Neural cell (in vitro differentiated cells): ENCODE measurements around the gene GCN1. TPM values are rescaled to one million over a fixed set of nuclear protein-coding genes. Genes with fewer than 3 reads are reported as not detected.

Experiments
- H2AFZ ChIP-seq: fragments of 200-600, 300-800 bp; sonication (generic), shearing (Covaris generic); 2 replicates; pipeline ENCODE4 v1.6.0; 2014; ENCODE audit warnings: low read depth, mild to moderate bottlenecking, antibody characterized with exemption, low read length, moderate library complexity
- H3F3A ChIP-seq: fragments of 200-600 bp; shearing (Covaris generic); 2 replicates; pipeline ENCODE4 v1.6.1; 2016; ENCODE audit warnings: mild to moderate bottlenecking, moderate library complexity, mixed read lengths, antibody characterized with exemption, low read length; ENCODE audit not compliant: insufficient read depth, poor library complexity, severe bottlenecking
- H3K27ac ChIP-seq: fragments of 200-600, 300-800 bp; sonication (generic), shearing (Covaris generic); 2 replicates; pipeline ENCODE4 v1.5.1; 2014; ENCODE audit warnings: mild to moderate bottlenecking, low read length, moderate library complexity
- H3K27me3 ChIP-seq: fragments of 300-800, 200-600 bp; sonication (generic), shearing (Covaris generic); 2 replicates; pipeline ENCODE4 v1.6.0; 2014; ENCODE audit warnings: mild to moderate bottlenecking, low read depth, low read length, moderate library complexity; ENCODE audit not compliant: insufficient read depth
- H3K36me3 ChIP-seq: fragments of 300-800, 200-600 bp; sonication (generic), shearing (Covaris generic); 2 replicates; pipeline ENCODE4 v1.5.1; 2014; ENCODE audit warnings: mild to moderate bottlenecking, antibody characterized with exemption, low read length, moderate library complexity; ENCODE audit not compliant: insufficient read depth
- H3K4me2 ChIP-seq: fragments of 300-800, 200-600 bp; sonication (generic), shearing (Covaris generic); 2 replicates; pipeline ENCODE4 v1.6.0; 2014; ENCODE audit warnings: mild to moderate bottlenecking, low read length
- H3K4me3 ChIP-seq: fragments of 300-800, 200-600 bp; sonication (generic), shearing (Covaris generic); 2 replicates; pipeline ENCODE4 v1.5.1; 2014; ENCODE audit warnings: mild to moderate bottlenecking, low read length, moderate library complexity
- H3K79me2 ChIP-seq: fragments of 200-600 bp; shearing (Covaris generic); replicated peaks from 2 replicates; pipeline ENCODE4 v1.6.0; 2014; ENCODE audit warnings: mild to moderate bottlenecking, low read length, moderate library complexity; ENCODE audit not compliant: insufficient read depth
- H3K9ac ChIP-seq: fragments of 300-800, 200-600 bp; sonication (generic), shearing (Covaris generic); 2 replicates; pipeline ENCODE4 v1.6.1; 2016; ENCODE audit warnings: mild to moderate bottlenecking, low read length, mixed read lengths
- H3K9me2 ChIP-seq: fragments of 200-600 bp; shearing (Covaris generic); 2 replicates; pipeline ENCODE4 v1.6.1; 2016; ENCODE audit warnings: mild to moderate bottlenecking, low read length, mixed read lengths; ENCODE audit not compliant: insufficient read depth
- H3K9me3 ChIP-seq: fragments of 200-600, 300-800 bp; sonication (generic), shearing (Covaris generic); 2 replicates; pipeline ENCODE4 v1.6.1; 2016; ENCODE audit warnings: mild to moderate bottlenecking, mixed run types, low read length, moderate library complexity, mixed read lengths
- H4K20me1 ChIP-seq: fragments of 200-600 bp; shearing (Covaris generic); 2 replicates; pipeline ENCODE4 v1.6.1; 2016; ENCODE audit warnings: mild to moderate bottlenecking, mixed run types; ENCODE audit not compliant: insufficient read depth
- CTCF ChIP-seq: fragments of 450-650 bp; IDR thresholded peaks from 2 replicates; pipeline ENCODE4 v1.5.1; 2014; ENCODE audit warnings: antibody characterized with exemption, mild to moderate bottlenecking, moderate library complexity; ENCODE audit not compliant: poor library complexity, severe bottlenecking
- EP300 ChIP-seq: fragments of 450-650 bp; conservative IDR thresholded peaks from 2 replicates; pipeline ENCODE4 v1.6.1; 2014; ENCODE audit warnings: antibody characterized with exemption, mild to moderate bottlenecking, moderate library complexity; ENCODE audit not compliant: poor library complexity, severe bottlenecking
- EZH2 ChIP-seq: fragments of 200-600, 300-800 bp; shearing (Covaris generic), sonication (generic); IDR thresholded peaks from 2 replicates; pipeline ENCODE4 v1.6.1; 2014; ENCODE audit warnings: antibody characterized with exemption, low read length, borderline replicate concordance, mild to moderate bottlenecking; ENCODE audit not compliant: insufficient read depth, poor library complexity, severe bottlenecking
- MXI1 ChIP-seq: fragments of 450-650 bp; conservative IDR thresholded peaks from 2 replicates; pipeline ENCODE4 v1.6.1; 2014; ENCODE audit warnings: antibody characterized with exemption, mild to moderate bottlenecking; ENCODE audit not compliant: poor library complexity, severe bottlenecking
- POLR2AphosphoS5 ChIP-seq: IDR thresholded peaks from 2 replicates; pipeline ENCODE4 v1.6.1; 2012
- RAD21 ChIP-seq: fragments of 450-650 bp; conservative IDR thresholded peaks from 2 replicates; pipeline ENCODE4 v1.6.1; 2014; ENCODE audit warnings: antibody characterized with exemption, mild to moderate bottlenecking, moderate library complexity
- REST ChIP-seq: IDR thresholded peaks from 2 replicates; pipeline ENCODE4 v1.6.1; 2012; ENCODE audit warnings: borderline replicate concordance
- SMC3 ChIP-seq: fragments of 450-650 bp; conservative IDR thresholded peaks from 2 replicates; pipeline ENCODE4 v1.6.1; 2014; ENCODE audit warnings: antibody characterized with exemption, mild to moderate bottlenecking, moderate library complexity; ENCODE audit not compliant: poor library complexity
- TAF1 ChIP-seq: IDR thresholded peaks from 2 replicates; pipeline ENCODE4 v1.6.1; 2012; ENCODE audit warnings: low read depth
- polyA plus RNA-seq: library from polyadenylated mRNA; depleted of rRNA; stranded (reverse); fragments of >200 nt; gene quantifications from 2 replicates; pipeline ENCODE4 v1.2.3, GENCODE V29; 2014

GCN1 gene
- polyA plus RNA-seq, 1 donor from 2014 or later: 21.5 TPM

DNA sequence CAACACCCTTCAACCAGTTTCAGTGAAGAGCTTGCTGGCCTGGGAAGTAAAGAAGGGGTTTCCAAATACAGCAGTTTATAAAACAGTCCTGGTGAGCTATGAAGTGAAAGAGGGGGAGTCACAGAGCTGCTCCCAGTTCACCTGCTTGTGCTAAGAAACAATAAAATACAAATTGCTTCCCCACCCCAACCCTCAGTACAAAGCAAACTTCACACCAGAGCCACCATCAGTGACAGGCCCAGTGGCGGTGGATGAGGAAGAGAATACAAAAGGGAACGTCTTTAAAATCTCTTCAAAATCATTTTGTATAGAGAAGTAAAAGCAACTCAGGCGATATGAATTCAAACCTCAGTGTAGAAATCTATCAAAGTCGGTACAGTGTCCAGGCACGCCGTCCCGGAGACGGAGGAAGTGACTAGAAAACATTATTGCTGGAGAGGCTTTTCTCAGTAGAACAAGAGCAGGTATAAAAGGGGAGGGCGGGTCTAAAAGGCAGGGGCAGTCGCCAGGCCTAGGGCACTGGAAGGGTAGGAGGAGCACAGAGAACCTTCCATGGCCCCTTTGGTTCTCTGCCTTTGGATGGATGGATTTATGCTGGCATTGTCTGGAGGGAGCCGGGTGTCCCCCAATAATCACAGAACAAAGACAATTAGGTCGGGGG is 16.9 kb upstream of the GCN1 start:
- Histone ChIP-seq H3K79me2 (no peaks in the 10 kb centered on the region), H3K27ac (no peak overlapping the region), H4K20me1 (no peaks in the 10 kb centered on the region), H3K4me3 (no peak overlapping the region), H3K4me2 (no peak overlapping the region), H3K9me3 (no peaks in the 10 kb centered on the region), H3K27me3 (no peaks in the 10 kb centered on the region), H3K9me2 (no peaks in the 10 kb centered on the region), H3K36me3 (peaks cover 2% of the 10 kb centered on the region), H2AFZ (no peak overlapping the region), H3F3A (no peaks in the 10 kb centered on the region), H3K9ac (no peak overlapping the region)
- TF ChIP-seq TAF1: no peak
- no peak for TF ChIP-seq EZH2
- TF ChIP-seq CTCF: no peak
- no peak for TF ChIP-seq POLR2AphosphoS5
- TF ChIP-seq SMC3: no peak
- no peak for TF ChIP-seq REST
- no peak for TF ChIP-seq RAD21
- no peak for TF ChIP-seq MXI1
- no peak for TF ChIP-seq EP300

DNA sequence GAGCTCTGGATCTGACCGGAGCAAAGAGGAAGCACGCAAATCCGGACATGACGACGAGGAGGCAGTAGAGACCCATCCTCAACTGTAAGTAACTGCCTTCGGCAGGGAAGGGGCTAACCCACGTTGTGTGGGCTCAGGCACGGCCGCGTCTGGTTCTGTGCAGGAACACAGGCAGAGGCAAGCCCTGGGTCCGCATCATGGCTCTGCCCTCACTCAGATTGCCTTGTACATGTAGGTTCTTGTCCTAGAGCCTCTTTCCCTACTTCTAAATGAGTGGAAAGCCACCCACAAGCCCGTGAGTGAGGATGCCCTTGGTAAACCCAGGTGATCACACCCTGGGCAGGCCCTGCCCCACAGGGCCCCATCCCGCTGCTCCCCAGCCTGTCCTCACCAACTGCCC is 15.3 kb upstream of the GCN1 start:
- Histone ChIP-seq H3K4me3 (no peak overlapping the region), H3K9me2 (no peaks in the 10 kb centered on the region), H2AFZ (no peak overlapping the region), H3K9me3 (no peaks in the 10 kb centered on the region), H3K4me2 (no peak overlapping the region), H3K79me2 (no peaks in the 10 kb centered on the region), H3K27me3 (no peaks in the 10 kb centered on the region), H4K20me1 (no peaks in the 10 kb centered on the region), H3F3A (no peaks in the 10 kb centered on the region), H3K27ac (no peak overlapping the region), H3K36me3 (peaks cover 6% of the 10 kb centered on the region), H3K9ac (no peak overlapping the region)
- no peak for TF ChIP-seq SMC3
- TF ChIP-seq RAD21: no peak
- no peak for TF ChIP-seq POLR2AphosphoS5
- TF ChIP-seq CTCF: no peak
- TF ChIP-seq TAF1: no peak
- no peak for TF ChIP-seq MXI1
